Measurements from ENCODE around the gene CLPSL2.

The CLPSL2 gene

DNA sequence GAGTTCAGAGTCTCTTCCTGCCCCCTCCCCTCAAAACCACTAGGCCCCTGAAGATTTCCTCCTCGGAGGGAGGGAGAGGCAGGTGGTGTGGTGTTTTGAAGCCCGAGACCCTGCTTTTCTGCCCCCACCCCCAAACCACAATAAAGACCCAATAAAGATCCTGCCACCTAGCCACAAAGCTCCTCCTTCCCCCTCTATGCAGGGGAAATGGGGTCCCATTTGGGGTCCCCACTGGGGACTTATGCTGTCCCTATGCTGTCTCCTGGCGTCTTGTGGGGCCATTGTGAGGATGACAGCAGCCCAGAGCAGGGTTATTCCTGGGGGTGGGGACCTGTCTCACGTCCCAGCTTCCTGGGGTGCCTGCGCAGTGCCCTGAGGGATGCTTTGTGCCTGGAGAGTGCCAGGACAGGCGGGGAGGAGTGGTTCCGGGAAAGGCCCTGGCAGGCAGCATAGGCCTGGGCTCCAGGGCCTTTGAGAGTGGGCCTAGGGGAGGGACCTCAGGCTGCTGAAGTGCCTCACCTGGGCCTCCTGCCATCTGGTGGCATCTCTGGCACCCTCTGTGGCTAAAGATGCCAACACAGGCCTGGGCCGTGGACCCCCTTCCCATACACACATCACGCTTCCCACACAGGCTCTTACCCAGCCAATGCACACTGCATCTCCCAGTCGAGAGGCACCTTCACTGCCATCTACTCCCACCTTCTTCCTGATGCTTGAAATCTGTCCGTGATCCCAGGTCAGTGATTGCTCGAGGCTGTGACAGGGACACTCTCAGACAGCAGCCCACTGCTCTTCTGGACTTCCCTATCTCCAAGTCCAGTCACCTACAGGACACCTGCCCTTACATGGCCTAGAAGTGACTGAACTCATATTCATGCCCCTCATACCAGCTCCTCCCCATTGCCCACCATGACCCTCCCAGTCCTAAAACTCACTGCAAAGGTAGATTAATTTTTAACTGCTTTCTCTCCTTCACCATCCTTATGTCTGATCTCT is 47.4 kb upstream of the CLPSL2 start:
- no peak overlapping the region for H3K14ac ChIP-seq (ENCODE audit: low read length)
- H4K91ac ChIP-seq (ENCODE audit: low read depth, low read length) = no peak overlapping the region
- no peak overlapping the region for H3K4ac ChIP-seq (ENCODE audit: low read depth, low read length)
- no peak overlapping the region for H3K4me2 ChIP-seq (ENCODE audit: low read length)
- no CpG with 5 or more reads among the region's 12 CpGs for WGBS (ENCODE audit: extremely low coverage, insufficient coverage, insufficient read length)
- no peak overlapping the region for H2BK12ac ChIP-seq (ENCODE audit: low read length)
- no peaks in the 10 kb centered on the region for H3K36me3 ChIP-seq (ENCODE audit: control insufficient read depth in 1 of 2, insufficient read depth in 2 of 2, low read length in 2 of 2)
- H3K4me1 ChIP-seq (ENCODE audit: control insufficient read depth in 1 of 2, insufficient read depth in 2 of 2, low read length in 2 of 2) = peaks cover 13 to 14% of the 10 kb centered on the region in 2 experiments
- no peak overlapping the region for H4K8ac ChIP-seq (ENCODE audit: low read depth, low read length)
- peaks cover 15% of the 10 kb centered on the region for H3K79me1 ChIP-seq (ENCODE audit: low read length)
- peaks cover 2% of the 10 kb centered on the region for H3K79me2 ChIP-seq (ENCODE audit: control insufficient read depth, insufficient read depth, low read length, poor library complexity)
- no peak overlapping the region for H3K18ac ChIP-seq (ENCODE audit: low read length)
- DNase-seq = no peak
- no peak overlapping the region for H3K4me3 ChIP-seq (ENCODE audit: low read depth, low read length)
- no peak overlapping the region for H2BK5ac ChIP-seq (ENCODE audit: low read depth, low read length, poor library complexity)
- H4K12ac ChIP-seq (ENCODE audit: low read depth, low read length) = no peak overlapping the region
- no peak overlapping the region for H2BK120ac ChIP-seq (ENCODE audit: insufficient read depth, low read length, poor library complexity)
- H3K27me3 ChIP-seq (ENCODE audit: insufficient read depth, low read length) = no peaks in the 10 kb centered on the region
- H3K23ac ChIP-seq (ENCODE audit: low read length) = no peak overlapping the region
- no peaks in the 10 kb centered on the region for H3K9me3 ChIP-seq (ENCODE audit: insufficient read depth, low read depth, low read length)
- H2AFZ ChIP-seq (ENCODE audit: insufficient read depth, low read length, poor library complexity) = peak overlapping the region; percentile 23
- H3K27ac ChIP-seq (ENCODE audit: low read depth, low read length) = no peak overlapping the region
- H2AK5ac ChIP-seq (ENCODE audit: low read length) = no peak overlapping the region
- H3K9ac ChIP-seq (ENCODE audit: low read length) = peak overlapping the region; percentile 19

DNA sequence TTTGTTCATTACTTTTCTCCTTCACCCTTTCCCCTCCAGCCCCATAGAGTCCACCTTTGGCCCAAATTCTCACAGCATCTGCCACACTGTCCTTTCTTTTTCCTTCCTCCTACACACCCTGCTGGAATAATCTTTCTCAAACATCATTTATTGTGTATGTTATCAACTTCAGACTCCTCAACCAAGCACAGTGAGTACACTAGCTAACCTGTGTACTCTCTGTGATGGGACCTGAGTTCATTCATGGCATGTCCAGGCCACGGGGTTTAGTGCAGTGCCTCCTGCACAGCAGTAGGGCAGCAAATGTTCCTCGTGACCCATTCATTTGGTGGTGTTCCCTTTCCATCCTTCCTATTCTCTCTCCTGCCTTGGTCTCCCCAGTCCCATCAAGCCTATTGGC is 46.7 kb upstream of the CLPSL2 start:
- H2AFZ ChIP-seq (ENCODE audit: insufficient read depth, low read length, poor library complexity) = no peak overlapping the region
- H3K18ac ChIP-seq (ENCODE audit: low read length) = no peak overlapping the region
- H4K12ac ChIP-seq (ENCODE audit: low read depth, low read length) = no peak overlapping the region
- H3K79me1 ChIP-seq (ENCODE audit: low read length) = peaks cover 15% of the 10 kb centered on the region
- no peak overlapping the region for H3K14ac ChIP-seq (ENCODE audit: low read length)
- H2BK120ac ChIP-seq (ENCODE audit: insufficient read depth, low read length, poor library complexity) = no peak overlapping the region
- H3K9me3 ChIP-seq (ENCODE audit: insufficient read depth, low read depth, low read length) = no peaks in the 10 kb centered on the region
- H3K36me3 ChIP-seq (ENCODE audit: control insufficient read depth in 1 of 2, insufficient read depth in 2 of 2, low read length in 2 of 2) = no peaks in the 10 kb centered on the region
- WGBS (ENCODE audit: extremely low coverage, insufficient coverage, insufficient read length) = no CpG with 5 or more reads among the region's 2 CpGs
- no peak overlapping the region for H3K9ac ChIP-seq (ENCODE audit: low read length)
- no peak overlapping the region for H2BK12ac ChIP-seq (ENCODE audit: low read length)
- H3K4me2 ChIP-seq (ENCODE audit: low read length) = no peak overlapping the region
- H3K27ac ChIP-seq (ENCODE audit: low read depth, low read length) = no peak overlapping the region
- H3K23ac ChIP-seq (ENCODE audit: low read length) = no peak overlapping the region
- no peaks in the 10 kb centered on the region for H3K27me3 ChIP-seq (ENCODE audit: insufficient read depth, low read length)
- peaks cover 13 to 14% of the 10 kb centered on the region in 2 experiments for H3K4me1 ChIP-seq (ENCODE audit: control insufficient read depth in 1 of 2, insufficient read depth in 2 of 2, low read length in 2 of 2)
- no peak overlapping the region for H3K4ac ChIP-seq (ENCODE audit: low read depth, low read length)
- no peak for DNase-seq
- no peak overlapping the region for H4K91ac ChIP-seq (ENCODE audit: low read depth, low read length)
- no peak overlapping the region for H3K4me3 ChIP-seq (ENCODE audit: low read depth, low read length)
- H2BK5ac ChIP-seq (ENCODE audit: low read depth, low read length, poor library complexity) = no peak overlapping the region
- H3K79me2 ChIP-seq (ENCODE audit: control insufficient read depth, insufficient read depth, low read length, poor library complexity) = peaks cover 2% of the 10 kb centered on the region
- no peak overlapping the region for H2AK5ac ChIP-seq (ENCODE audit: low read length)
- H4K8ac ChIP-seq (ENCODE audit: low read depth, low read length) = no peak overlapping the region

DNA sequence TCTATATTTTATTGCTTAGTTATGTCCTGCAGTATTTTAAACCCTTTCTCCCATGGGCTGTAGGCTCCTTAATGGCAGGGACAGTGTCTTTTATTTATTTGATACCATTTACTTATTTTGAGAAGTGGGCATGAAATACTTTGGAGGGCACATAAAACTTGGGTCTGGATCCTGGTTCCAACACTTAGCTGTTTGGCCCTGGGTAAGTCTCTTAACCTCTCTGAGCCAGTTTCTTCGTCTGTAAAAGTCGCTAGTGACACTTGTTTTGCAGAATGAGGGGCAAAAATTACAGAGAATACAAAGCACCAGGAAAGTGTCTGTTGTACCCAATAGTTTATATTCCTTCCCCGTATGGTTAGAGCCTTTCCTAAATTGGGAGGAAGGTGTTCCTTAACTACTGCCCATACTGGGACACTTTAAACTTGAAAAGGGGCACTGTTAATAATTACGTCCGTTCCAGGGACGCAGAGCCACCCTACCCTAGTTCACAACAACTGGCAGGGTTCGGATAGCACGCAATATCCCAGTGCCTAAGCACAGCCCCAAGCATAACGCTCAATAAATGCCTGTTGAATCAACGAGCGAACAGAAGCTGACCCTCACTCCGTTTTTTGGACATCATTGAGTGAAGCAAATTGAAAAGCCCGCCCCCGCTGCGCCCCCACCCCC is 45.5 kb upstream of the CLPSL2 start:
- Histone ChIP-seq H2AK5ac (ENCODE audit: low read length) (no peak overlapping the region), H3K14ac (ENCODE audit: low read length) (no peak overlapping the region)

DNA sequence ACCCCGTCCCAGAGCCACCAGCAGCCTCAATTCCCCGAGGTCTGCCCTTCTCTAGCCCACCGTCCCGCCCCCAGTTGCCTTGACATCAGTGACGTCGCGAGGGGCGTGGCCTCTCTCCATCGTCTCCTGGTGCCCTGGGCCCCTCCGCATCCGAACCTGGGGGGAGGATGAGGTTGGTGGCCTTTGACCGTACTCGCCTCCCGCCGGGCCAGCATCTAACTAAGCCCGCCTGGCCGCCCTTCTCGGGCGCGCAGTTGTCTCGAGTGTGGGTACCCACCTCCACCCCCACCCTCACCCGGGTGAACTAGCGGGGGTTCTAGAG is 45.0 kb upstream of the CLPSL2 start:
- Histone ChIP-seq H3K27ac (ENCODE audit: low read depth, low read length) (peak overlapping the region; percentile 55), H3K9me3 (ENCODE audit: insufficient read depth, low read depth, low read length) (peaks cover 2% of the 10 kb centered on the region), H3K18ac (ENCODE audit: low read length) (peak overlapping the region; percentile 38), H4K8ac (ENCODE audit: low read depth, low read length) (peak overlapping the region; percentile 37), H3K4me3 (ENCODE audit: low read depth, low read length) (peak overlapping the region; percentile 74), H3K27me3 (ENCODE audit: insufficient read depth, low read length) (no peaks in the 10 kb centered on the region), H3K79me2 (ENCODE audit: control insufficient read depth, insufficient read depth, low read length, poor library complexity) (peaks cover 2% of the 10 kb centered on the region), H2AK5ac (ENCODE audit: low read length) (no peak overlapping the region), H3K4me2 (ENCODE audit: low read length) (peak overlapping the region; percentile 94), H3K23ac (ENCODE audit: low read length) (no peak overlapping the region), H2AFZ (ENCODE audit: insufficient read depth, low read length, poor library complexity) (peak overlapping the region; percentile 88), H3K4me1 (ENCODE audit: control insufficient read depth in 1 of 2, insufficient read depth in 2 of 2, low read length in 2 of 2) (peaks cover 13 to 14% of the 10 kb centered on the region in 2 experiments), H3K4ac (ENCODE audit: low read depth, low read length) (no peak overlapping the region), H2BK120ac (ENCODE audit: insufficient read depth, low read length, poor library complexity) (no peak overlapping the region), H3K36me3 (ENCODE audit: control insufficient read depth in 1 of 2, insufficient read depth in 2 of 2, low read length in 2 of 2) (no peaks in the 10 kb centered on the region), H3K14ac (ENCODE audit: low read length) (no peak overlapping the region), H4K91ac (ENCODE audit: low read depth, low read length) (peak overlapping the region; percentile 12), H2BK5ac (ENCODE audit: low read depth, low read length, poor library complexity) (peak overlapping the region; percentile 44), H2BK12ac (ENCODE audit: low read length) (peak overlapping the region; percentile 59), H3K79me1 (ENCODE audit: low read length) (peaks cover 15% of the 10 kb centered on the region), H4K12ac (ENCODE audit: low read depth, low read length) (peak overlapping the region; percentile 19), H3K9ac (ENCODE audit: low read length) (peak overlapping the region; percentile 14)
- peak; percentile 35 to 59 for DNase-seq
- no CpG with 5 or more reads among the region's 23 CpGs for WGBS (ENCODE audit: extremely low coverage, insufficient coverage, insufficient read length)

More for the DNA sequence above, 45.5 kb upstream of the CLPSL2 start:
- Histone ChIP-seq H3K23ac (ENCODE audit: low read length) (no peak overlapping the region), H4K8ac (ENCODE audit: low read depth, low read length) (no peak overlapping the region), H3K4me1 (ENCODE audit: control insufficient read depth in 1 of 2, insufficient read depth in 2 of 2, low read length in 2 of 2) (peaks cover 13 to 14% of the 10 kb centered on the region in 2 experiments), H2BK5ac (ENCODE audit: low read depth, low read length, poor library complexity) (no peak overlapping the region), H3K36me3 (ENCODE audit: control insufficient read depth in 1 of 2, insufficient read depth in 2 of 2, low read length in 2 of 2) (no peaks in the 10 kb centered on the region), H3K9ac (ENCODE audit: low read length) (no peak overlapping the region), H3K27me3 (ENCODE audit: insufficient read depth, low read length) (no peaks in the 10 kb centered on the region), H3K9me3 (ENCODE audit: insufficient read depth, low read depth, low read length) (peaks cover 2% of the 10 kb centered on the region), H2AFZ (ENCODE audit: insufficient read depth, low read length, poor library complexity) (no peak overlapping the region), H2BK120ac (ENCODE audit: insufficient read depth, low read length, poor library complexity) (no peak overlapping the region), H3K4me3 (ENCODE audit: low read depth, low read length) (peak overlapping the region; percentile 17), H4K91ac (ENCODE audit: low read depth, low read length) (no peak overlapping the region), H3K27ac (ENCODE audit: low read depth, low read length) (no peak overlapping the region), H3K79me2 (ENCODE audit: control insufficient read depth, insufficient read depth, low read length, poor library complexity) (peaks cover 2% of the 10 kb centered on the region), H3K18ac (ENCODE audit: low read length) (no peak overlapping the region), H3K79me1 (ENCODE audit: low read length) (peaks cover 15% of the 10 kb centered on the region), H4K12ac (ENCODE audit: low read depth, low read length) (no peak overlapping the region), H2BK12ac (ENCODE audit: low read length) (peak overlapping the region; percentile 56), H3K4me2 (ENCODE audit: low read length) (peak overlapping the region; percentile 50), H3K4ac (ENCODE audit: low read depth, low read length) (no peak overlapping the region)
- no CpG with 5 or more reads among the region's 15 CpGs for WGBS (ENCODE audit: extremely low coverage, insufficient coverage, insufficient read length)
- DNase-seq = no peak

Measured in trophoblast cell (in vitro differentiated cells and primary cell).